ENCODE measurements around the gene FAM151A. TPM values are rescaled to one million over a fixed set of nuclear protein-coding genes. Genes with fewer than 3 reads are reported as not detected.

The FAM151A gene
- total RNA-seq, 4 donors from 2014 or later, result 0.47 TPM; not detected in 3

GRCh38 chr1:54571803-54572541 lies 51.4 kb downstream of the FAM151A start:
- DNase-seq (ENCODE audit: low spot score in 2 of 2), result no peak
- Histone ChIP-seq H3K27ac (no peak overlapping the region), H3K36me3 (no peaks in the 10 kb centered on the region), H3K4me1 (peaks cover 22% of the 10 kb centered on the region), H3K27me3 (no peaks in the 10 kb centered on the region), H3K9me3 (no peaks in the 10 kb centered on the region), H3K4me3 (no peak overlapping the region)
- TF ChIP-seq, protein P1, sequence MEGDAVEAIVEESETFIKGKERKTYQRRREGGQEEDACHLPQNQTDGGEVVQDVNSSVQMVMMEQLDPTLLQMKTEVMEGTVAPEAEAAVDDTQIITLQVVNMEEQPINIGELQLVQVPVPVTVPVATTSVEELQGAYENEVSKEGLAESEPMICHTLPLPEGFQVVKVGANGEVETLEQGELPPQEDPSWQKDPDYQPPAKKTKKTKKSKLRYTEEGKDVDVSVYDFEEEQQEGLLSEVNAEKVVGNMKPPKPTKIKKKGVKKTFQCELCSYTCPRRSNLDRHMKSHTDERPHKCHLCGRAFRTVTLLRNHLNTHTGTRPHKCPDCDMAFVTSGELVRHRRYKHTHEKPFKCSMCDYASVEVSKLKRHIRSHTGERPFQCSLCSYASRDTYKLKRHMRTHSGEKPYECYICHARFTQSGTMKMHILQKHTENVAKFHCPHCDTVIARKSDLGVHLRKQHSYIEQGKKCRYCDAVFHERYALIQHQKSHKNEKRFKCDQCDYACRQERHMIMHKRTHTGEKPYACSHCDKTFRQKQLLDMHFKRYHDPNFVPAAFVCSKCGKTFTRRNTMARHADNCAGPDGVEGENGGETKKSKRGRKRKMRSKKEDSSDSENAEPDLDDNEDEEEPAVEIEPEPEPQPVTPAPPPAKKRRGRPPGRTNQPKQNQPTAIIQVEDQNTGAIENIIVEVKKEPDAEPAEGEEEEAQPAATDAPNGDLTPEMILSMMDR (IDR thresholded peaks at IDR 0.05), result no peak
- TF ChIP-seq EP300 (IDR thresholded peaks at IDR 0.05) (no peak), POLR2AphosphoS5 (IDR thresholded peaks at IDR 0.05) (no peak), POLR2A (IDR thresholded peaks at IDR 0.05) (no peak)
- WGBS, result 61% methylated on average over 5 of the region's 8 CpGs

DNA sequence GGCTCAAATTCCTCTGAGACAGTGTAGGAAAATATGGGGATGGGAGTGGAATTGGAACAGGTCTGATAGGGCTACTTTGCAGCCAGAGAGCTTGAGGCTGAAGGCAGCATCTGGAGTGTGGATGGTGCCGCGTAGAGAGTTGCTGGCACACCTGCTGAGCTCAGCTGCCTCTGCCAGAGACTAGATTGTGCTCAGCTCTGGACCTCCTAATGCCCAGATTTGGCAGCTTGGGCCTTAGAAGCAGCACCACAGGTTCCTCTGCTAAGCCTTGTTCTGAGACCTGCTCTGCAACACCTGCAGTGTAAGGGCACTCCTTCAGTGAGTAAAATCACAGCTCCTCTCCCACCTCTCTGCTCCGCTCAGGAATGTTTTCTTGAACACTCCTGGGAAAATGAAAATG lies 52.0 kb downstream of the FAM151A start:
- H3K9me3 ChIP-seq, result no peaks in the 10 kb centered on the region
- H3K27ac ChIP-seq, result no peak overlapping the region
- TF ChIP-seq EP300 (IDR thresholded peaks at IDR 0.05) (no peak), POLR2A (IDR thresholded peaks at IDR 0.05) (no peak), POLR2AphosphoS5 (IDR thresholded peaks at IDR 0.05) (no peak)
- TF ChIP-seq, protein P1 (IDR thresholded peaks at IDR 0.05), result no peak
- peaks cover 22% of the 10 kb centered on the region for H3K4me1 ChIP-seq
- H3K4me3 ChIP-seq, result no peak overlapping the region
- no peaks in the 10 kb centered on the region for H3K27me3 ChIP-seq
- H3K36me3 ChIP-seq, result no peaks in the 10 kb centered on the region
- 75% methylated on average over 3 of the region's 3 CpGs for WGBS
- no peak for DNase-seq (ENCODE audit: low spot score in 2 of 2)

- TF ChIP-seq POLR2A (IDR thresholded peaks at IDR 0.05), result no peak
- no peak for DNase-seq (ENCODE audit: low spot score in 2 of 2)
- Histone ChIP-seq H3K27me3 (no peaks in the 10 kb centered on the region), H3K36me3 (no peaks in the 10 kb centered on the region), H3K9me3 (no peaks in the 10 kb centered on the region), H3K27ac (no peak overlapping the region), H3K4me1 (peaks cover 22% of the 10 kb centered on the region), H3K4me3 (no peak overlapping the region)
- 91% methylated on average over 5 of the region's 5 CpGs for WGBS
Measured at GRCh38 chr1:54570161-54570560, 53.2 kb downstream of the FAM151A start.

GRCh38 chr1:54569339-54569738 lies 54.0 kb downstream of the FAM151A start:
- WGBS, result 54% methylated on average over 4 of the region's 4 CpGs
- DNase-seq (ENCODE audit: low spot score in 2 of 2), result no peak
- H3K9me3 ChIP-seq, result no peaks in the 10 kb centered on the region
- TF ChIP-seq POLR2A (IDR thresholded peaks at IDR 0.05) (no peak), EP300 (IDR thresholded peaks at IDR 0.05) (no peak), POLR2AphosphoS5 (IDR thresholded peaks at IDR 0.05) (no peak)
- TF ChIP-seq, protein P1 (IDR thresholded peaks at IDR 0.05), result no peak
- H3K27me3 ChIP-seq, result no peaks in the 10 kb centered on the region
- peaks cover 25% of the 10 kb centered on the region for H3K4me1 ChIP-seq
- H3K4me3 ChIP-seq, result no peak overlapping the region
- no peaks in the 10 kb centered on the region for H3K36me3 ChIP-seq
- H3K27ac ChIP-seq, result no peak overlapping the region

DNA sequence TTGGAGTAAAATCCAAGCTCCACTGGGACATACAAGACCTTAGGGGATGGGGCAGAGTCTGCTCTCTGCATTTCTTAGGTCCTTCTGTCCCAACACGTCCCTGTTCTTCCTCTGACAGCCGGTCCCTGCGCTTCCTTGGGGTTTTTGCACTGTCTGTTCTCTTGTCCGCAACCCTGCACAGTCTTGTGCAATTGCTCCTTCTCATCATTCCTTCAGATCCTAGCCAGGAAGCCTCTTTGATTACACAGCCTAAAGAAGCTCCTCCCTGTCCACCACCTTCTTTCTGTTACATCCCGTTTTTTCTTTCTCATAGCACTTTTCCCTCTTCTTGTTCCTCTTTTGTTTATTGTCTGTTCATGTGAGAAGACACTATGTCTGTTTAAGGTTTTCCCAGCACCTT lies 55.4 kb downstream of the FAM151A start:
- WGBS, result 54% methylated on average over 5 of the region's 5 CpGs
- no peak overlapping the region for H3K27ac ChIP-seq
- TF ChIP-seq EP300 (IDR thresholded peaks at IDR 0.05), result no peak
- TF ChIP-seq POLR2AphosphoS5 (IDR thresholded peaks at IDR 0.05), result no peak
- no peak for TF ChIP-seq POLR2A (IDR thresholded peaks at IDR 0.05)
- TF ChIP-seq, protein P1 (IDR thresholded peaks at IDR 0.05), result no peak

More for the DNA sequence above, 55.4 kb downstream of the FAM151A start:
- Histone ChIP-seq H3K4me3 (no peak overlapping the region), H3K36me3 (no peaks in the 10 kb centered on the region), H3K4me1 (peaks cover 29% of the 10 kb centered on the region), H3K9me3 (no peaks in the 10 kb centered on the region), H3K27me3 (no peaks in the 10 kb centered on the region)
- no peak for DNase-seq (ENCODE audit: low spot score in 2 of 2)
